SK-N-SH treated with all-trans-retinoic acid at 6 μM for 48 hours (cell line): ENCODE measurements around the gene OR2T4.

Source experiments
- ATAC-seq: fragments of 200-7000 bp; cut with Tn5 transposase; 3 replicates; pipeline ENCODE4 v1.9.1; 2020; ENCODE audit warnings: mild to moderate bottlenecking, moderate library complexity
- ARNTL ChIP-seq: fragments of 450-650 bp; formaldehyde crosslinking; IDR thresholded peaks from 2 replicates; pipeline ENCODE4 v1.5.0; 2020; ENCODE audit warnings: low read depth, mild to moderate bottlenecking, moderate library complexity, borderline replicate concordance
- BACH2 ChIP-seq: fragments of 250-450 bp; sonication (Bioruptor Pico); IDR thresholded peaks from 2 replicates; pipeline ENCODE4 v1.9.0; 2021; ENCODE audit warnings: mild to moderate bottlenecking, borderline replicate concordance
- CREB5 ChIP-seq: fragments of 250-450 bp; sonication (Bioruptor Pico); IDR thresholded peaks from 2 replicates; pipeline ENCODE4 v1.5.1; 2020; ENCODE audit warnings: low read depth, mild to moderate bottlenecking, moderate library complexity
- CSDC2 ChIP-seq: fragments of 250-450 bp; sonication (Bioruptor Pico); IDR thresholded peaks from 2 replicates; pipeline ENCODE4 v1.5.0; 2020; ENCODE audit warnings: mild to moderate bottlenecking, moderate library complexity
- CSRNP3 ChIP-seq: fragments of 250-450 bp; sonication (Bioruptor Pico); IDR thresholded peaks from 2 replicates; pipeline ENCODE4 v1.5.1; 2021; ENCODE audit warnings: mild to moderate bottlenecking, moderate library complexity
- ESRRG ChIP-seq: fragments of 250-450 bp; sonication (Bioruptor Pico); IDR thresholded peaks from 2 replicates; pipeline ENCODE4 v1.6.1; 2021; ENCODE audit warnings: mild to moderate bottlenecking
- ISL1 ChIP-seq: fragments of 250-450 bp; sonication (Bioruptor Pico); IDR thresholded peaks from 2 replicates; pipeline ENCODE4 v2.1.2; 2022; ENCODE audit warnings: mild to moderate bottlenecking, moderate library complexity
- OSR1 ChIP-seq: fragments of 250-450 bp; sonication (Bioruptor Pico); IDR thresholded peaks from 2 replicates; pipeline ENCODE4 v1.8.0; 2022; ENCODE audit warnings: moderate library complexity, mild to moderate bottlenecking, inconsistent platforms
- PATZ1 ChIP-seq: fragments of 250-450 bp; sonication (Bioruptor Pico); IDR thresholded peaks from 2 replicates; pipeline ENCODE4 v1.8.0; 2020; ENCODE audit warnings: mild to moderate bottlenecking, moderate library complexity, borderline replicate concordance
- POU6F1 ChIP-seq: fragments of 250-450 bp; sonication (Bioruptor Pico); IDR thresholded peaks from 2 replicates; pipeline ENCODE4 v1.8.0; 2021; ENCODE audit warnings: low read depth, mild to moderate bottlenecking, moderate library complexity, borderline replicate concordance
- PPARA ChIP-seq: fragments of 250-450 bp; sonication (Bioruptor Pico); IDR thresholded peaks from 2 replicates; pipeline ENCODE4 v1.5.0; 2020; ENCODE audit warnings: mild to moderate bottlenecking, borderline replicate concordance
- SNAI2 ChIP-seq: fragments of 250-450 bp; sonication (Bioruptor Pico); IDR thresholded peaks from 2 replicates; pipeline ENCODE4 v1.5.0; 2020; ENCODE audit warnings: mild to moderate bottlenecking, moderate library complexity
- TCF4 ChIP-seq: fragments of 250-450 bp; sonication (Bioruptor Pico); IDR thresholded peaks from 2 replicates; pipeline ENCODE4 v1.8.0; 2021; ENCODE audit warnings: mild to moderate bottlenecking, moderate library complexity, borderline replicate concordance
- TOX ChIP-seq: fragments of 250-450 bp; sonication (Bioruptor Pico); IDR thresholded peaks from 2 replicates; pipeline ENCODE4 v1.8.0; 2021; ENCODE audit warnings: mild to moderate bottlenecking, moderate library complexity, borderline replicate concordance
- TSHZ2 ChIP-seq: fragments of 250-450 bp; sonication (Bioruptor Pico); IDR thresholded peaks from 2 replicates; pipeline ENCODE4 v1.5.0; 2020; ENCODE audit warnings: mild to moderate bottlenecking, moderate library complexity
- ZC3H10 ChIP-seq: fragments of 250-450 bp; sonication (Bioruptor Pico); IDR thresholded peaks from 2 replicates; pipeline ENCODE4 v1.5.1; 2021; ENCODE audit warnings: mild to moderate bottlenecking, moderate library complexity
- ZFP30 ChIP-seq: fragments of 450-650 bp; formaldehyde crosslinking; IDR thresholded peaks from 2 replicates; pipeline ENCODE4 v1.5.0; 2022; ENCODE audit warnings: mild to moderate bottlenecking, moderate library complexity
- ZNF565 ChIP-seq: fragments of 450-650 bp; formaldehyde crosslinking; conservative IDR thresholded peaks from 2 replicates; pipeline ENCODE4 v1.5.0; 2020; ENCODE audit warnings: low read depth, mild to moderate bottlenecking, moderate library complexity
- ZNF70 ChIP-seq: fragments of 450-650 bp; formaldehyde crosslinking; IDR thresholded peaks from 2 replicates; pipeline ENCODE4 v1.5.0; 2020; ENCODE audit warnings: mild to moderate bottlenecking, moderate library complexity
- ZNF8 ChIP-seq: fragments of 450-650 bp; formaldehyde crosslinking; IDR thresholded peaks from 2 replicates; pipeline ENCODE4 v1.5.0; 2020; ENCODE audit warnings: mild to moderate bottlenecking, moderate library complexity

OR2T4 gene

GRCh38 chr1:248359415-248359814, 2.0 kb upstream of the OR2T4 start:
- ATAC-seq = no peak
- TF ChIP-seq SNAI2 (CRISPR knock-in tag) (no peak), CSRNP3 (CRISPR knock-in tag) (no peak), ZNF565 (CRISPR knock-in tag) (no peak)

DNA sequence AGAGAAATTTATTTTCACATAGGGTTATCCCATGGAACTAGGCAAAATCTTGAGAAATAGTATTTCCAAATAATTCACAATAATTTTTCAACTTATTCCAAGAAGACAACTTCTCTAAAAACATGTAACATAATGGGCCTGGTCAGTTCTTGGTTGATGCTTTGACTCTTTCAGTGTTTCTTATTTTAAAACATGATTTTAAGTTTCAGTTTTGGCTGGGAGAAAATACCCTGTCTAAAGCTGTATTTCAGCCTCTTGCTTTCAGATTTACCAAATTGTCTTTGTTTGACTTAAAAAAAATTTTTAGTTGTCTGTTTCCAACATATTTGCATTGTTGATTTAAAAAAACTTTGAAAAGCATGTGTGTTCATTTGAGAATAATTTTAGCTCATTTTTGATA, 5.1 kb downstream of the OR2T4 start:
- TF ChIP-seq TCF4 (no peak), ARNTL (CRISPR knock-in tag) (no peak), CSDC2 (CRISPR knock-in tag) (no peak), ISL1 (no peak), TSHZ2 (CRISPR knock-in tag) (no peak), ZC3H10 (no peak), ZNF565 (CRISPR knock-in tag) (no peak), ZFP30 (CRISPR knock-in tag) (no peak), CSRNP3 (CRISPR knock-in tag) (no peak), PPARA (CRISPR knock-in tag) (no peak)
- no peak for ATAC-seq

DNA sequence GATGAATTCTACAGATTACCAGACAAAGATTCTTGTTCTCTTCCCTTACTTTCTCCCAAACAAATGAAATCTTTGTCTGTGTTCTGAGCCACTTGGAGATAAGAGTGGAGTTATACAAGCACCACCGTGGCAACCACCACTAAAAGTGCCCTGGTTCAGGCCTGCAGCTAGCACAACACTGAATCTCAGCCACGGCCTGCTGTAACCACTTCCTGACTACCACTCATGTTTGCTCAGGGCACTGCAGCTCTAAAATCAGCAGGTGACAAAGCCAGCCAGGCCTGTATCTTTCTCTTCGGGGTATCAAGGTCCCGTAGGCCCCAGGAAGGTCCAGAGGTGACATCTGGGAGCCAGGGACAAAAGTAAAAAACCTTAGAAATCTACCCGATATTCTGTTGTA, 10.9 kb downstream of the OR2T4 start:
- ATAC-seq = no peak
- TF ChIP-seq SNAI2 (CRISPR knock-in tag) = no peak
- no peak for TF ChIP-seq CREB5 (CRISPR knock-in tag)
- no peak for TF ChIP-seq ZNF8 (CRISPR knock-in tag)
- no peak for TF ChIP-seq ZNF70 (CRISPR knock-in tag)
- no peak for TF ChIP-seq BACH2
- TF ChIP-seq TSHZ2 (CRISPR knock-in tag) = no peak
- no peak for TF ChIP-seq TOX (CRISPR knock-in tag)
- no peak for TF ChIP-seq ESRRG
- TF ChIP-seq POU6F1 (CRISPR knock-in tag) = no peak
- no peak for TF ChIP-seq TCF4
- TF ChIP-seq ZNF565 (CRISPR knock-in tag) = no peak
- TF ChIP-seq ARNTL (CRISPR knock-in tag) = no peak
- TF ChIP-seq ZC3H10 = no peak
- no peak for TF ChIP-seq PATZ1 (CRISPR knock-in tag)
- TF ChIP-seq PPARA (CRISPR knock-in tag) = no peak
- no peak for TF ChIP-seq OSR1
